Lower leg skin (tissue), 4 donors: ENCODE measurements around the gene KCTD8. TPM values are rescaled to one million over a fixed set of nuclear protein-coding genes. Genes with fewer than 3 reads are reported as not detected.

Experiments used
- DNase-seq, 2 donors: peaks; one replicate each; pipeline ENCODE4 v3.0.0-alpha.2; 2019; ENCODE audit warnings: low spot score in 2 of 2
- H3K4me3 ChIP-seq: fragments of 200-600 bp; sonication (generic); 2 replicates; pipeline ENCODE4 v1.5.1; 2017; ENCODE audit warnings: mild to moderate bottlenecking, low read depth; ENCODE audit not compliant: poor library complexity, severe bottlenecking
- CTCF ChIP-seq, 3 donors: fragments of 450-650 bp; IDR thresholded peaks; one replicate each; pipeline ENCODE4 v1.5.1; 2016; ENCODE audit warnings: antibody characterized with exemption in 3 of 3, mild to moderate bottlenecking in 3 of 3, moderate library complexity in 2 of 3
- POLR2A ChIP-seq, 2 donors: fragments of 450-650 bp; IDR thresholded peaks; one replicate each; pipeline ENCODE4 v1.6.1; 2016 to 2017; ENCODE audit warnings: antibody characterized with exemption in 2 of 2, mild to moderate bottlenecking in 1 of 2, moderate library complexity in 1 of 2
- WGBS, 2 donors: methylation state at CpG; one replicate each; pipeline ENCODE4 v1.1.5; 2018; 5-methylcytosine and 5-hydroxymethylcytosine counted together
- intact Hi-C: fragments of 100-400 bp; cut with DNase I; formaldehyde crosslinking; loops from one replicate; pipeline ENCODE4 v1.15.0; 2023; ENCODE audit warnings: low total_unique reads
- total RNA-seq, 4 donors: library from RNA; depleted of rRNA; stranded (reverse); fragments of >200 nt; gene quantifications; one replicate each; pipeline ENCODE4 v1.1.0, GENCODE V29; 2016

KCTD8 gene
- total RNA-seq, 4 donors from 2014 or later: 0.26 to 2.9 (median 0.36) TPM

- no peak overlapping the region for H3K4me3 ChIP-seq
- no peak for DNase-seq
- 88 to 100% methylated on average over 1 of the region's 1 CpG for WGBS, 2 donors
- intact Hi-C loops: no loop called here
- TF ChIP-seq POLR2A (IDR thresholded peaks at IDR 0.05) (no peak), CTCF (IDR thresholded peaks at IDR 0.05) (no peak)
Measured at GRCh38 chr4:44132526-44132925, 316.1 kb downstream of the KCTD8 start.

Other genes starting within 250 kb of the KCTD8 start
- gene YIPF7, start 202.8 kb upstream of the KCTD8 start, total RNA-seq: under 1 TPM in 1 of 4 donors, not detected in 3; 0.29 TPM
- gene GUF1, start 229.6 kb upstream of the KCTD8 start, total RNA-seq: 10 to 100 TPM; 13.4 to 19.8 (median 17.4) TPM